Neural cell (in vitro differentiated cells): ENCODE data around the gene SPECC1L. TPM values are rescaled to one million over a fixed set of nuclear protein-coding genes. Genes with fewer than 3 reads are reported as not detected.

Experiments
- H2AFZ ChIP-seq: fragments of 200-600, 300-800 bp; sonication (generic), shearing (Covaris generic); 2 replicates; pipeline ENCODE4 v1.6.0; 2014; ENCODE audit warnings: low read depth, mild to moderate bottlenecking, antibody characterized with exemption, low read length, moderate library complexity
- H3F3A ChIP-seq: fragments of 200-600 bp; shearing (Covaris generic); 2 replicates; pipeline ENCODE4 v1.6.1; 2016; ENCODE audit warnings: mild to moderate bottlenecking, moderate library complexity, mixed read lengths, antibody characterized with exemption, low read length; ENCODE audit not compliant: insufficient read depth, poor library complexity, severe bottlenecking
- H3K27ac ChIP-seq: fragments of 200-600, 300-800 bp; sonication (generic), shearing (Covaris generic); 2 replicates; pipeline ENCODE4 v1.5.1; 2014; ENCODE audit warnings: mild to moderate bottlenecking, low read length, moderate library complexity
- H3K27me3 ChIP-seq: fragments of 300-800, 200-600 bp; sonication (generic), shearing (Covaris generic); 2 replicates; pipeline ENCODE4 v1.6.0; 2014; ENCODE audit warnings: mild to moderate bottlenecking, low read depth, low read length, moderate library complexity; ENCODE audit not compliant: insufficient read depth
- H3K36me3 ChIP-seq: fragments of 300-800, 200-600 bp; sonication (generic), shearing (Covaris generic); 2 replicates; pipeline ENCODE4 v1.5.1; 2014; ENCODE audit warnings: mild to moderate bottlenecking, antibody characterized with exemption, low read length, moderate library complexity; ENCODE audit not compliant: insufficient read depth
- H3K4me2 ChIP-seq: fragments of 300-800, 200-600 bp; sonication (generic), shearing (Covaris generic); 2 replicates; pipeline ENCODE4 v1.6.0; 2014; ENCODE audit warnings: mild to moderate bottlenecking, low read length
- H3K4me3 ChIP-seq: fragments of 300-800, 200-600 bp; sonication (generic), shearing (Covaris generic); 2 replicates; pipeline ENCODE4 v1.5.1; 2014; ENCODE audit warnings: mild to moderate bottlenecking, low read length, moderate library complexity
- H3K79me2 ChIP-seq: fragments of 200-600 bp; shearing (Covaris generic); replicated peaks from 2 replicates; pipeline ENCODE4 v1.6.0; 2014; ENCODE audit warnings: mild to moderate bottlenecking, low read length, moderate library complexity; ENCODE audit not compliant: insufficient read depth
- H3K9ac ChIP-seq: fragments of 300-800, 200-600 bp; sonication (generic), shearing (Covaris generic); 2 replicates; pipeline ENCODE4 v1.6.1; 2016; ENCODE audit warnings: mild to moderate bottlenecking, low read length, mixed read lengths
- H3K9me2 ChIP-seq: fragments of 200-600 bp; shearing (Covaris generic); 2 replicates; pipeline ENCODE4 v1.6.1; 2016; ENCODE audit warnings: mild to moderate bottlenecking, low read length, mixed read lengths; ENCODE audit not compliant: insufficient read depth
- H3K9me3 ChIP-seq: fragments of 200-600, 300-800 bp; sonication (generic), shearing (Covaris generic); 2 replicates; pipeline ENCODE4 v1.6.1; 2016; ENCODE audit warnings: mild to moderate bottlenecking, mixed run types, low read length, moderate library complexity, mixed read lengths
- H4K20me1 ChIP-seq: fragments of 200-600 bp; shearing (Covaris generic); 2 replicates; pipeline ENCODE4 v1.6.1; 2016; ENCODE audit warnings: mild to moderate bottlenecking, mixed run types; ENCODE audit not compliant: insufficient read depth
- EP300 ChIP-seq: fragments of 450-650 bp; conservative IDR thresholded peaks from 2 replicates; pipeline ENCODE4 v1.6.1; 2014; ENCODE audit warnings: antibody characterized with exemption, mild to moderate bottlenecking, moderate library complexity; ENCODE audit not compliant: poor library complexity, severe bottlenecking
- EZH2 ChIP-seq: fragments of 200-600, 300-800 bp; shearing (Covaris generic), sonication (generic); IDR thresholded peaks from 2 replicates; pipeline ENCODE4 v1.6.1; 2014; ENCODE audit warnings: antibody characterized with exemption, low read length, borderline replicate concordance, mild to moderate bottlenecking; ENCODE audit not compliant: insufficient read depth, poor library complexity, severe bottlenecking
- MXI1 ChIP-seq: fragments of 450-650 bp; conservative IDR thresholded peaks from 2 replicates; pipeline ENCODE4 v1.6.1; 2014; ENCODE audit warnings: antibody characterized with exemption, mild to moderate bottlenecking; ENCODE audit not compliant: poor library complexity, severe bottlenecking
- RAD21 ChIP-seq: fragments of 450-650 bp; conservative IDR thresholded peaks from 2 replicates; pipeline ENCODE4 v1.6.1; 2014; ENCODE audit warnings: antibody characterized with exemption, mild to moderate bottlenecking, moderate library complexity
- SMC3 ChIP-seq: fragments of 450-650 bp; conservative IDR thresholded peaks from 2 replicates; pipeline ENCODE4 v1.6.1; 2014; ENCODE audit warnings: antibody characterized with exemption, mild to moderate bottlenecking, moderate library complexity; ENCODE audit not compliant: poor library complexity
- TAF1 ChIP-seq: IDR thresholded peaks from 2 replicates; pipeline ENCODE4 v1.6.1; 2012; ENCODE audit warnings: low read depth
- polyA plus RNA-seq: library from polyadenylated mRNA; depleted of rRNA; stranded (reverse); fragments of >200 nt; gene quantifications from 2 replicates; pipeline ENCODE4 v1.2.3, GENCODE V29; 2014
- TF ChIP-seq, protein P1 (sequence below): fragments of 450-650 bp; IDR thresholded peaks from 2 replicates; pipeline ENCODE4 v1.5.1; 2014; ENCODE audit warnings: antibody characterized with exemption, mild to moderate bottlenecking, moderate library complexity; ENCODE audit not compliant: poor library complexity, severe bottlenecking
- TF ChIP-seq, protein P2 (sequence below): IDR thresholded peaks from 2 replicates; pipeline ENCODE4 v1.6.1; 2012; ENCODE audit warnings: borderline replicate concordance

The SPECC1L gene
- polyA plus RNA-seq, 1 donor from 2014 or later = 27.1 TPM

DNA sequence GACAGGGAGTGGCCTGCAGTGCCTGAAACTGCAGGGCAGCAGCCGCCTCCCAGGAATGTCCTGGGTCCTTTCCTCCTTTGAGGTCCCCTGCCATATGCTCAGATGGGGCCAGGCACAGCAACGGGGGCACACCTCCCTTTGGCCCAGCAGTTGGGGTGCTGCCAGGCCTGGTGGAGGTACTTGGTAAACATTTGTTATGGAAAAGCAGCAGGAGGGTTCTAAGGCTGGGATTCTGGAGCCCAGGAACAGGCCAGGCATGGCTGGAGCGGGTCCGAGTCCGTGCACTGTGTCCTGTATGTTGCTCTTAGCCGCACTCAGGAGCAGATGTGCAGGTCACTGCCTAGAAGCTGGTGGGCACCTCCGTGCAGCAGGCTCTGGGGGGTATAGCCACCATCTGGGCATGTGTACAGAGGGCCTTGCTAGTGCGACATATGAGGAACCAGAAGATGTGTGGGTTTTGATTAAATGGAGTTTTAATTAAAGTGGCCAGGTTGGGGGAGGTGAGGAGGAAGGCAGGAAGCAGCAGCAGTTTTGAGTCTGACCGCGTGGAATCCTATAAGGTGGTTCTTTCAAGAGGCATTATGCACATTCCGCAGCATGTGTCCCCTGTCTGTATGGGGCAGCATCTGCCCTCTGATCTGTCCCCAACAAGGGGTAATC, 158.2 kb downstream of the SPECC1L start:
- Histone ChIP-seq H3K9me3 (no peaks in the 10 kb centered on the region), H3K4me2 (no peak overlapping the region)

DNA sequence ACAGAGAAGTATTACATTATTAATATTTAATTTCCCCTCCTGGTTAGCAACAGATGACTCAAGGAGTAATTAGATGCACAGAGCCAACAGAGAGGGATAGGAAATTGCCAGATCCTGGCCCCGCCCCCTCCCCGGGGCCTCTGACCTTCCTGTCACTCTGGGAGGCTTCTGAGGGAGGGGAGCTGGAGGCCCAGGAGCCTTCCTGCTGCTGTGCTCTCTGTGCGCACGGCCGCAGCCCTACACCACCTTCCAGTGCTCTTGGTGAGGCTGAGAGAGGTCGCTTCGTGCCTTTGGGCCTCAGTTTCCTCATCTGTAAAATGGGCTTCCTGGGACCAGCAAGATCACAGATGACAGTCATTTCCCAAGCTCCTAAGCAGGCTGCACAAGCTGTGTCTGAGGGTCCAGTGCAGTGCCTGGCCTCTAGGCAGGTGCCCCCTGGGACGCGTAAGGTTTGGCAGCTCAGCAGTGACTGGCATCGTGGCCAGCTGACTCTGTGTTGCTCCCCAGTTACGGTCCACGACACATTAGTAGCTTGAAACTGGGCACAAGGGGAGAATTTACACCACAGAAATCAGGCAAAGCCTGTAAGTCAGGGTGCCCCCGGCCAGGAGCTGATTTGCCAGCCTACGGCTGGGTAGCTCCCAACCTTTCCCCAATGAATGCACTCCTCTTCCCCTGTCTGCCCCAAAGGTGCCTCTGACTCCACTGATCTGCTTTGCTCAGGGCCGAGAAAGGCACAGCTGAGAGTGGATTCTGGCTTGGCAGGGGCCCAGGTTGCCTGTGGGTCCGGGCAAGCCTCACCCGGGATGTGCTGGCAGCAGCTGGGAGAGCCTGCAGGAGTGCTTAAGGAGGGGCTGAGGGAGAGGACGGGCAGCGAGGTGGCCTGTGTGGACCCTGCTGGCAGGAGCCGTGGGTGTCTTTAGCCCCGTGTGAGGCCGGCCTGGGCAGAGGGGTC, 159.1 kb downstream of the SPECC1L start:
- no peak overlapping the region for H2AFZ ChIP-seq
- H3F3A ChIP-seq = no peaks in the 10 kb centered on the region
- no peaks in the 10 kb centered on the region for H3K79me2 ChIP-seq
- no peaks in the 10 kb centered on the region for H4K20me1 ChIP-seq
- no peaks in the 10 kb centered on the region for H3K9me3 ChIP-seq
- H3K4me3 ChIP-seq = no peak overlapping the region
- H3K27me3 ChIP-seq = peaks cover 16% of the 10 kb centered on the region
- H3K27ac ChIP-seq = no peak overlapping the region
- H3K36me3 ChIP-seq = no peaks in the 10 kb centered on the region
- TF ChIP-seq SMC3 (no peak), MXI1 (no peak)
- no peak overlapping the region for H3K9ac ChIP-seq
- H3K4me2 ChIP-seq = no peak overlapping the region
- no peaks in the 10 kb centered on the region for H3K9me2 ChIP-seq

More for the DNA sequence above, 158.2 kb downstream of the SPECC1L start:
- Histone ChIP-seq H3K79me2 (no peaks in the 10 kb centered on the region), H3K27me3 (peaks cover 24% of the 10 kb centered on the region), H2AFZ (no peak overlapping the region), H3K9me2 (no peaks in the 10 kb centered on the region), H3K27ac (no peak overlapping the region), H3K9ac (no peak overlapping the region), H3K4me3 (no peak overlapping the region), H4K20me1 (no peaks in the 10 kb centered on the region), H3K36me3 (no peaks in the 10 kb centered on the region), H3F3A (no peaks in the 10 kb centered on the region)
- no peak for TF ChIP-seq SMC3
- TF ChIP-seq RAD21 = no peak
- no peak for TF ChIP-seq EZH2
- TF ChIP-seq MXI1 = no peak
- TF ChIP-seq TAF1 = no peak
- TF ChIP-seq, protein P1, sequence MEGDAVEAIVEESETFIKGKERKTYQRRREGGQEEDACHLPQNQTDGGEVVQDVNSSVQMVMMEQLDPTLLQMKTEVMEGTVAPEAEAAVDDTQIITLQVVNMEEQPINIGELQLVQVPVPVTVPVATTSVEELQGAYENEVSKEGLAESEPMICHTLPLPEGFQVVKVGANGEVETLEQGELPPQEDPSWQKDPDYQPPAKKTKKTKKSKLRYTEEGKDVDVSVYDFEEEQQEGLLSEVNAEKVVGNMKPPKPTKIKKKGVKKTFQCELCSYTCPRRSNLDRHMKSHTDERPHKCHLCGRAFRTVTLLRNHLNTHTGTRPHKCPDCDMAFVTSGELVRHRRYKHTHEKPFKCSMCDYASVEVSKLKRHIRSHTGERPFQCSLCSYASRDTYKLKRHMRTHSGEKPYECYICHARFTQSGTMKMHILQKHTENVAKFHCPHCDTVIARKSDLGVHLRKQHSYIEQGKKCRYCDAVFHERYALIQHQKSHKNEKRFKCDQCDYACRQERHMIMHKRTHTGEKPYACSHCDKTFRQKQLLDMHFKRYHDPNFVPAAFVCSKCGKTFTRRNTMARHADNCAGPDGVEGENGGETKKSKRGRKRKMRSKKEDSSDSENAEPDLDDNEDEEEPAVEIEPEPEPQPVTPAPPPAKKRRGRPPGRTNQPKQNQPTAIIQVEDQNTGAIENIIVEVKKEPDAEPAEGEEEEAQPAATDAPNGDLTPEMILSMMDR = no peak
- TF ChIP-seq EP300 = no peak
- TF ChIP-seq, protein P2, sequence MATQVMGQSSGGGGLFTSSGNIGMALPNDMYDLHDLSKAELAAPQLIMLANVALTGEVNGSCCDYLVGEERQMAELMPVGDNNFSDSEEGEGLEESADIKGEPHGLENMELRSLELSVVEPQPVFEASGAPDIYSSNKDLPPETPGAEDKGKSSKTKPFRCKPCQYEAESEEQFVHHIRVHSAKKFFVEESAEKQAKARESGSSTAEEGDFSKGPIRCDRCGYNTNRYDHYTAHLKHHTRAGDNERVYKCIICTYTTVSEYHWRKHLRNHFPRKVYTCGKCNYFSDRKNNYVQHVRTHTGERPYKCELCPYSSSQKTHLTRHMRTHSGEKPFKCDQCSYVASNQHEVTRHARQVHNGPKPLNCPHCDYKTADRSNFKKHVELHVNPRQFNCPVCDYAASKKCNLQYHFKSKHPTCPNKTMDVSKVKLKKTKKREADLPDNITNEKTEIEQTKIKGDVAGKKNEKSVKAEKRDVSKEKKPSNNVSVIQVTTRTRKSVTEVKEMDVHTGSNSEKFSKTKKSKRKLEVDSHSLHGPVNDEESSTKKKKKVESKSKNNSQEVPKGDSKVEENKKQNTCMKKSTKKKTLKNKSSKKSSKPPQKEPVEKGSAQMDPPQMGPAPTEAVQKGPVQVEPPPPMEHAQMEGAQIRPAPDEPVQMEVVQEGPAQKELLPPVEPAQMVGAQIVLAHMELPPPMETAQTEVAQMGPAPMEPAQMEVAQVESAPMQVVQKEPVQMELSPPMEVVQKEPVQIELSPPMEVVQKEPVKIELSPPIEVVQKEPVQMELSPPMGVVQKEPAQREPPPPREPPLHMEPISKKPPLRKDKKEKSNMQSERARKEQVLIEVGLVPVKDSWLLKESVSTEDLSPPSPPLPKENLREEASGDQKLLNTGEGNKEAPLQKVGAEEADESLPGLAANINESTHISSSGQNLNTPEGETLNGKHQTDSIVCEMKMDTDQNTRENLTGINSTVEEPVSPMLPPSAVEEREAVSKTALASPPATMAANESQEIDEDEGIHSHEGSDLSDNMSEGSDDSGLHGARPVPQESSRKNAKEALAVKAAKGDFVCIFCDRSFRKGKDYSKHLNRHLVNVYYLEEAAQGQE = no peak
